Breast epithelium (tissue), 4 donors: Measurements from ENCODE around the gene MYO18B. TPM values are rescaled to one million over a fixed set of nuclear protein-coding genes. Genes with fewer than 3 reads are reported as not detected.

ENCODE experiments used
- DNase-seq, 2 donors: peaks; one replicate each; pipeline ENCODE4 v3.0.0-alpha.2; 2019; ENCODE audit warnings: low spot score in 2 of 2
- H3K27ac ChIP-seq, 2 donors: fragments of 200-600 bp; sonication (generic) in 1 of 2; one replicate each; pipeline ENCODE4 v1.5.1; 2016 to 2019; ENCODE audit warnings: mild to moderate bottlenecking in 1 of 2
- H3K27me3 ChIP-seq, 2 donors: fragments of 200-600 bp; sonication (generic) in 1 of 2; one replicate each; pipeline versions ENCODE4 v1.5.1 to v1.6.0; 2017 to 2019; ENCODE audit warnings: control low read depth in 1 of 2, mild to moderate bottlenecking in 1 of 2
- H3K36me3 ChIP-seq: fragments of 200-600 bp; one replicate; pipeline ENCODE4 v1.5.1; 2019
- H3K4me1 ChIP-seq, 2 donors: fragments of 200-600 bp; sonication (generic); one replicate each; pipeline ENCODE4 v1.5.1; 2016 to 2019; ENCODE audit warnings: control low read depth in 1 of 2
- H3K4me3 ChIP-seq, 3 donors: fragments of 200-600 bp; sonication (generic); 1 replicate in 2 of 3; 2 replicates in 1 of 3; pipeline ENCODE4 v1.5.1; 2016 to 2019; ENCODE audit warnings: mild to moderate bottlenecking in 3 of 3, moderate library complexity in 2 of 3
- H3K9me3 ChIP-seq, 2 donors: fragments of 200-600 bp; sonication (generic) in 1 of 2; one replicate each; pipeline ENCODE4 v1.5.1; 2016 to 2019; ENCODE audit warnings: control low read depth in 1 of 2
- POLR2A ChIP-seq: fragments of 450-650 bp; IDR thresholded peaks from one replicate; pipeline ENCODE4 v1.6.1; 2016; ENCODE audit warnings: antibody characterized with exemption, mild to moderate bottlenecking, moderate library complexity
- POLR2AphosphoS5 ChIP-seq, 3 donors: sonication (generic); formaldehyde crosslinking; IDR thresholded peaks; one replicate each; pipeline ENCODE4 v1.6.1; 2017; ENCODE audit warnings: antibody characterized with exemption in 3 of 3
- intact Hi-C: fragments of 100-400 bp; cut with DNase I; formaldehyde crosslinking; loops from one replicate; pipeline ENCODE4 v1.15.1; 2023; ENCODE audit warnings: low total_unique reads
- total RNA-seq, 3 donors: library from RNA; depleted of rRNA; stranded (reverse); fragments of >200 nt; gene quantifications; one replicate each; pipeline ENCODE4 v1.1.0, GENCODE V29; 2016
- TF ChIP-seq, protein P1 (sequence below), 3 donors: fragments of 450-650 bp; IDR thresholded peaks; one replicate each; pipeline ENCODE4 v1.5.1; 2016 to 2017; ENCODE audit warnings: antibody characterized with exemption in 3 of 3, mild to moderate bottlenecking in 3 of 3, moderate library complexity in 3 of 3

Gene MYO18B
- total RNA-seq, 3 donors from 2014 or later: under 0.01 to 0.16 (median 0.15) TPM

DNA sequence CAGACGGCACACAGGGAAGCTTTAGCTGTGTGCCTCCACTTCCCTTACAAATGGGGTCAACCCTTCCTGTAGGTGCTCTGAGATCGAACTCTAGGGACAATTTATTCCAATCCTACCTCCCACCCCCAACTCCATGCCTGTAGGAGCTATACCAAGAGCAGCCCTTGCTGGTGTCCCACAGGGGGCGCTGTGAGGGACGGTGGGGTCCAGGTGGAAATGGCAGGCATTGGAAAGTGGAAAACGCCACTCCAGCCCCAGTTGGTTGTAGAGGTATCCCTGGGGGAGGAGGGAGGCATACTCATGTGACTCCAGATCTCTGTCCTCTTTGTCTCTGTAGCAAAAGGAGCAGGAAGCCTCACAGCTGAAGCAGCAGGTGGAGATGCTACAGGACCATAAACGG, 161.3 kb downstream of the MYO18B start:
- H3K4me1 ChIP-seq: no peaks in the 10 kb centered on the region
- TF ChIP-seq POLR2A: no peak
- TF ChIP-seq POLR2AphosphoS5 (IDR thresholded peaks at IDR 0.05): no peak
- TF ChIP-seq, protein P1, sequence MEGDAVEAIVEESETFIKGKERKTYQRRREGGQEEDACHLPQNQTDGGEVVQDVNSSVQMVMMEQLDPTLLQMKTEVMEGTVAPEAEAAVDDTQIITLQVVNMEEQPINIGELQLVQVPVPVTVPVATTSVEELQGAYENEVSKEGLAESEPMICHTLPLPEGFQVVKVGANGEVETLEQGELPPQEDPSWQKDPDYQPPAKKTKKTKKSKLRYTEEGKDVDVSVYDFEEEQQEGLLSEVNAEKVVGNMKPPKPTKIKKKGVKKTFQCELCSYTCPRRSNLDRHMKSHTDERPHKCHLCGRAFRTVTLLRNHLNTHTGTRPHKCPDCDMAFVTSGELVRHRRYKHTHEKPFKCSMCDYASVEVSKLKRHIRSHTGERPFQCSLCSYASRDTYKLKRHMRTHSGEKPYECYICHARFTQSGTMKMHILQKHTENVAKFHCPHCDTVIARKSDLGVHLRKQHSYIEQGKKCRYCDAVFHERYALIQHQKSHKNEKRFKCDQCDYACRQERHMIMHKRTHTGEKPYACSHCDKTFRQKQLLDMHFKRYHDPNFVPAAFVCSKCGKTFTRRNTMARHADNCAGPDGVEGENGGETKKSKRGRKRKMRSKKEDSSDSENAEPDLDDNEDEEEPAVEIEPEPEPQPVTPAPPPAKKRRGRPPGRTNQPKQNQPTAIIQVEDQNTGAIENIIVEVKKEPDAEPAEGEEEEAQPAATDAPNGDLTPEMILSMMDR (IDR thresholded peaks at IDR 0.05): no peak
- DNase-seq: no peak
- peaks cover 0 to 11% of the 10 kb centered on the region in 2 donors for H3K27me3 ChIP-seq
- no peaks in the 10 kb centered on the region for H3K9me3 ChIP-seq
- no peak overlapping the region for H3K4me3 ChIP-seq
- H3K27ac ChIP-seq: no peak overlapping the region
- intact Hi-C loops: no loop called here
- no peaks in the 10 kb centered on the region for H3K36me3 ChIP-seq

GRCh38 chr22:25908212-25908611, 166.2 kb downstream of the MYO18B start:
- Histone ChIP-seq H3K4me3 (no peak overlapping the region), H3K27me3 (peaks cover 0 to 27% of the 10 kb centered on the region in 2 donors), H3K9me3 (no peaks in the 10 kb centered on the region), H3K4me1 (no peaks in the 10 kb centered on the region), H3K36me3 (no peaks in the 10 kb centered on the region), H3K27ac (no peak overlapping the region)
- intact Hi-C loops: no loop called here
- TF ChIP-seq, protein P1 (IDR thresholded peaks at IDR 0.05): no peak
- TF ChIP-seq POLR2A (no peak), POLR2AphosphoS5 (IDR thresholded peaks at IDR 0.05) (no peak)
- DNase-seq: no peak

- intact Hi-C loops: no loop called here
- no peaks in the 10 kb centered on the region for H3K36me3 ChIP-seq
- H3K27ac ChIP-seq: no peak overlapping the region
- H3K4me1 ChIP-seq: no peaks in the 10 kb centered on the region
- H3K9me3 ChIP-seq: no peaks in the 10 kb centered on the region
- peaks cover 0 to 27% of the 10 kb centered on the region in 2 donors for H3K27me3 ChIP-seq
- TF ChIP-seq POLR2AphosphoS5 (IDR thresholded peaks at IDR 0.05) (no peak), POLR2A (no peak)
- TF ChIP-seq, protein P1 (IDR thresholded peaks at IDR 0.05): no peak
- H3K4me3 ChIP-seq: no peak overlapping the region
- DNase-seq: no peak
Observed at GRCh38 chr22:25908755-25909154, 166.8 kb downstream of the MYO18B start.

GRCh38 chr22:25909614-25910387, 167.8 kb downstream of the MYO18B start:
- no peak for DNase-seq

DNA sequence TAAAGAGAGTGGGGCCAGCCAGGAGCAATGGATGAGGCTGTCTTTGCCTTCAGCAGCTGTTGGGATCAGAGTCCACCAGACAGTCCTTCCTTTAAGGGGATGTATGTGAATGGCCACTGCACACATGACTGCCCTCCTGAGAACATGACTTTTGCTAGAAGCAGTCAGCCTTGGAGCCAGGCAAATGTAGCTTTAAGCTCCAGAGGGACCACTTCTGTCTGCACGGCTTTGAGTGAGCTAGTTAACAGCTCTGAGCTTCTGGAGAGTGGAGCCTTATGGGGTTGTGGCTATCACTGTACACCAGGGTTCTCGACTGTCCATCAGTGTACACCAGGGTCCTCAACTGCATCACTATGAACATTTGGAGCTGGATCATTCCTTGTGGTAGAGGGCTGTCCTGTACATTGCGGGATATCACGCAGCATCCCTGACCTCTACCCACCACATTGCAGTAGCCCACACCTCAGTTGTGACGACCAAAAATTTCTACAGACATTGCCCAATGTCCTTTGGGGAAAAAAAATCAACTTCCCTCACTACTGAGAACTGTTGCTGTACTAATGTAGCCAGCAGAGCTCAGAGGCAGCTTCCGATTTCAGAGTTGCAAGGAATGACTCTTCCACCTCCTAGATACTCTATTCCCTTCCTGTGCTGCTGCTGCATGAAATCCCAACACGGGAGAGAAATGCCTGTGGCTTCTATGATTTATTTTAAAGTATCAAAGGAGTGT, 169.4 kb downstream of the MYO18B start:
- Histone ChIP-seq H3K27ac (no peak overlapping the region), H3K36me3 (no peaks in the 10 kb centered on the region), H3K27me3 (peaks cover 0 to 30% of the 10 kb centered on the region in 2 donors), H3K9me3 (no peaks in the 10 kb centered on the region), H3K4me1 (no peaks in the 10 kb centered on the region), H3K4me3 (no peak overlapping the region)
- TF ChIP-seq POLR2A: no peak
- TF ChIP-seq, protein P1 (IDR thresholded peaks at IDR 0.05): no peak
- TF ChIP-seq POLR2AphosphoS5 (IDR thresholded peaks at IDR 0.05): no peak
- intact Hi-C loops: no loop called here
- no peak for DNase-seq

More at GRCh38 chr22:25909614-25910387, 167.8 kb downstream of the MYO18B start:
- H3K4me3 ChIP-seq: no peak overlapping the region
- no peak overlapping the region for H3K27ac ChIP-seq
- no peaks in the 10 kb centered on the region for H3K4me1 ChIP-seq
- peaks cover 0 to 27% of the 10 kb centered on the region in 2 donors for H3K27me3 ChIP-seq
- intact Hi-C loops: no loop called here
- no peaks in the 10 kb centered on the region for H3K36me3 ChIP-seq
- H3K9me3 ChIP-seq: no peaks in the 10 kb centered on the region
- TF ChIP-seq POLR2A: no peak
